ENCODE measurements around the gene THAP11.
"Not testable (repeated sequence)": the region's sequence is repeated elsewhere in the genome, so short reads cannot be mapped to it uniquely, and the experiment has no call there.

Gene THAP11

GRCh38 chr16:67822511-67822910, 19.6 kb upstream of the THAP11 start:
- Mint-ChIP-seq H3K27ac (no peak overlapping the region), H3K9me3 (no peaks in the 10 kb centered on the region), H3K4me1 (ENCODE audit: low read depth) (no peaks in the 10 kb centered on the region), H3K36me3 (ENCODE audit: low read depth) (no peaks in the 10 kb centered on the region), H3K27me3 (ENCODE audit: low read depth) (no peaks in the 10 kb centered on the region), H3K4me3 (no peak overlapping the region)

GRCh38 chr16:67825119-67825518, 17.0 kb upstream of the THAP11 start:
- Mint-ChIP-seq H3K36me3 (ENCODE audit: low read depth) (peaks cover 6% of the 10 kb centered on the region), H3K4me3 (no peak overlapping the region), H3K9me3 (no peaks in the 10 kb centered on the region), H3K4me1 (ENCODE audit: low read depth) (no peaks in the 10 kb centered on the region), H3K27ac (no peak overlapping the region), H3K27me3 (ENCODE audit: low read depth) (no peaks in the 10 kb centered on the region)

- Mint-ChIP-seq H3K9me3 (no peaks in the 10 kb centered on the region), H3K4me3 (no peak overlapping the region), H3K27ac (no peak overlapping the region), H3K36me3 (ENCODE audit: low read depth) (peaks cover 9% of the 10 kb centered on the region), H3K4me1 (ENCODE audit: low read depth) (no peaks in the 10 kb centered on the region), H3K27me3 (ENCODE audit: low read depth) (no peaks in the 10 kb centered on the region)
These were observed 16.2 kb upstream of the THAP11 start for GRCh38 chr16:67825906-67826305.

GRCh38 chr16:67828651-67829050, 13.5 kb upstream of the THAP11 start:
- H3K4me1 Mint-ChIP-seq (ENCODE audit: low read depth): peaks cover 9% of the 10 kb centered on the region
- no peaks in the 10 kb centered on the region for H3K27me3 Mint-ChIP-seq (ENCODE audit: low read depth)
- H3K36me3 Mint-ChIP-seq (ENCODE audit: low read depth): peaks cover 10% of the 10 kb centered on the region
- H3K9me3 Mint-ChIP-seq: no peaks in the 10 kb centered on the region
- H3K4me3 Mint-ChIP-seq: no peak overlapping the region
- H3K27ac Mint-ChIP-seq: no peak overlapping the region

- Mint-ChIP-seq H3K9me3 (no peaks in the 10 kb centered on the region), H3K36me3 (ENCODE audit: low read depth) (peaks cover 10% of the 10 kb centered on the region), H3K27me3 (ENCODE audit: low read depth) (no peaks in the 10 kb centered on the region), H3K27ac (no peak overlapping the region), H3K4me3 (peak overlapping the region; percentile 91), H3K4me1 (ENCODE audit: low read depth) (peaks cover 14% of the 10 kb centered on the region)
These were observed 9.1 kb upstream of the THAP11 start for GRCh38 chr16:67833030-67833414.

- no peaks in the 10 kb centered on the region for H3K9me3 Mint-ChIP-seq
- no peaks in the 10 kb centered on the region for H3K27me3 Mint-ChIP-seq (ENCODE audit: low read depth)
- H3K4me1 Mint-ChIP-seq (ENCODE audit: low read depth): peaks cover 14% of the 10 kb centered on the region
- H3K27ac Mint-ChIP-seq: peak overlapping the region; percentile 80
- peak overlapping the region; percentile 91 for H3K4me3 Mint-ChIP-seq
- peaks cover 10% of the 10 kb centered on the region for H3K36me3 Mint-ChIP-seq (ENCODE audit: low read depth)
These were observed 8.5 kb upstream of the THAP11 start for GRCh38 chr16:67833415-67834241.

GRCh38 chr16:67834242-67834614, 7.9 kb upstream of the THAP11 start:
- peak overlapping the region; percentile 91 for H3K4me3 Mint-ChIP-seq
- no peaks in the 10 kb centered on the region for H3K27me3 Mint-ChIP-seq (ENCODE audit: low read depth)
- no peaks in the 10 kb centered on the region for H3K9me3 Mint-ChIP-seq
- H3K4me1 Mint-ChIP-seq (ENCODE audit: low read depth): peaks cover 14% of the 10 kb centered on the region
- H3K36me3 Mint-ChIP-seq (ENCODE audit: low read depth): peaks cover 7% of the 10 kb centered on the region
- H3K27ac Mint-ChIP-seq: no peak overlapping the region

- H3K4me1 Mint-ChIP-seq (ENCODE audit: low read depth): peaks cover 19% of the 10 kb centered on the region
- H3K9me3 Mint-ChIP-seq; H3K36me3 Mint-ChIP-seq (ENCODE audit: low read depth); H3K27ac Mint-ChIP-seq; H3K4me3 Mint-ChIP-seq; H3K27me3 Mint-ChIP-seq (ENCODE audit: low read depth): not testable (repeated sequence)
These were observed 4.9 kb upstream of the THAP11 start for GRCh38 chr16:67837190-67837589.

GRCh38 chr16:67837811-67838210, 4.3 kb upstream of the THAP11 start:
- Mint-ChIP-seq H3K36me3 (ENCODE audit: low read depth) (no peaks in the 10 kb centered on the region), H3K27me3 (ENCODE audit: low read depth) (no peaks in the 10 kb centered on the region), H3K4me1 (ENCODE audit: low read depth) (peaks cover 14% of the 10 kb centered on the region), H3K9me3 (no peaks in the 10 kb centered on the region), H3K4me3 (no peak overlapping the region), H3K27ac (no peak overlapping the region)

GRCh38 chr16:67841198-67841815, 813 bp upstream of the THAP11 start:
- Mint-ChIP-seq H3K4me1 (ENCODE audit: low read depth) (peaks cover 31% of the 10 kb centered on the region), H3K36me3 (ENCODE audit: low read depth) (peaks cover 4% of the 10 kb centered on the region), H3K27me3 (ENCODE audit: low read depth) (no peaks in the 10 kb centered on the region), H3K4me3 (peak overlapping the region; percentile 91), H3K27ac (peak overlapping the region; percentile 96), H3K9me3 (no peaks in the 10 kb centered on the region)

- peaks cover 4% of the 10 kb centered on the region for H3K36me3 Mint-ChIP-seq (ENCODE audit: low read depth)
- H3K27me3 Mint-ChIP-seq (ENCODE audit: low read depth): no peaks in the 10 kb centered on the region
- peak overlapping the region; percentile 95 for H3K27ac Mint-ChIP-seq
- H3K9me3 Mint-ChIP-seq: no peaks in the 10 kb centered on the region
- peaks cover 34% of the 10 kb centered on the region for H3K4me1 Mint-ChIP-seq (ENCODE audit: low read depth)
- H3K4me3 Mint-ChIP-seq: peak overlapping the region; percentile 89
These were observed 606 bp downstream of the THAP11 start for GRCh38 chr16:67842509-67843342.

GRCh38 chr16:67843343-67843765, 1.2 kb downstream of the THAP11 start:
- Mint-ChIP-seq H3K4me1 (ENCODE audit: low read depth) (peaks cover 38% of the 10 kb centered on the region), H3K27ac (peak overlapping the region; percentile 95), H3K9me3 (no peaks in the 10 kb centered on the region), H3K36me3 (ENCODE audit: low read depth) (peaks cover 4% of the 10 kb centered on the region), H3K27me3 (ENCODE audit: low read depth) (no peaks in the 10 kb centered on the region), H3K4me3 (peak overlapping the region; percentile 89)

GRCh38 chr16:67844497-67844896, 2.4 kb downstream of the THAP11 start:
- Mint-ChIP-seq H3K4me3 (peak overlapping the region; percentile 89), H3K27me3 (ENCODE audit: low read depth) (no peaks in the 10 kb centered on the region), H3K36me3 (ENCODE audit: low read depth) (peaks cover 4% of the 10 kb centered on the region), H3K9me3 (no peaks in the 10 kb centered on the region), H3K4me1 (ENCODE audit: low read depth) (peaks cover 41% of the 10 kb centered on the region), H3K27ac (peak overlapping the region; percentile 62)

GRCh38 chr16:67845291-67846062, 3.4 kb downstream of the THAP11 start:
- H3K4me1 Mint-ChIP-seq (ENCODE audit: low read depth): peaks cover 41% of the 10 kb centered on the region
- H3K27me3 Mint-ChIP-seq (ENCODE audit: low read depth): no peaks in the 10 kb centered on the region
- H3K4me3 Mint-ChIP-seq: peak overlapping the region; percentile 94
- H3K36me3 Mint-ChIP-seq (ENCODE audit: low read depth): peaks cover 6% of the 10 kb centered on the region
- H3K9me3 Mint-ChIP-seq: no peaks in the 10 kb centered on the region
- H3K27ac Mint-ChIP-seq: peak overlapping the region; percentile 95
